ENCODE measurements around the gene ERBB2.
A peak's percentile ranks its signal among the peaks of the same experiment; 100 is the strongest.
"Not testable (repeated sequence)": the region's sequence is repeated elsewhere in the genome, so short reads cannot be mapped to it uniquely, and the experiment has no call there.

The ERBB2 gene

GRCh38 chr17:39745335-39746144 lies 45.7 kb downstream of the ERBB2 start:
- DNase-seq (ENCODE audit: low read depth), result no peak

GRCh38 chr17:39746145-39746461 lies 46.2 kb downstream of the ERBB2 start:
- no peak for DNase-seq (ENCODE audit: low read depth)

GRCh38 chr17:39747745-39748144 lies 47.9 kb downstream of the ERBB2 start:
- no peak for DNase-seq (ENCODE audit: low read depth)

- DNase-seq (ENCODE audit: low read depth), result not testable (repeated sequence)
These were observed 48.7 kb downstream of the ERBB2 start for GRCh38 chr17:39748444-39749034.

GRCh38 chr17:39750131-39751015 lies 50.5 kb downstream of the ERBB2 start:
- no peak for DNase-seq (ENCODE audit: low read depth)

GRCh38 chr17:39751016-39751543 lies 51.2 kb downstream of the ERBB2 start:
- no peak for DNase-seq (ENCODE audit: low read depth)

GRCh38 chr17:39751637-39752036 lies 51.8 kb downstream of the ERBB2 start:
- DNase-seq (ENCODE audit: low read depth), result no peak

GRCh38 chr17:39752241-39752881 lies 52.5 kb downstream of the ERBB2 start:
- no peak for DNase-seq (ENCODE audit: low read depth)

GRCh38 chr17:39753514-39754160 lies 53.8 kb downstream of the ERBB2 start:
- DNase-seq (ENCODE audit: low read depth), result no peak

GRCh38 chr17:39754161-39754957 lies 54.5 kb downstream of the ERBB2 start:
- peak; percentile 91 for DNase-seq (ENCODE audit: low read depth)

- DNase-seq (ENCODE audit: low read depth), result no peak
These were observed 55.2 kb downstream of the ERBB2 start for GRCh38 chr17:39754958-39755553.

- DNase-seq (ENCODE audit: low read depth), result peak; percentile 40
These were observed 55.9 kb downstream of the ERBB2 start for GRCh38 chr17:39755554-39756379.

- no peak for DNase-seq (ENCODE audit: low read depth)
These were observed 56.7 kb downstream of the ERBB2 start for GRCh38 chr17:39756380-39757079.

GRCh38 chr17:39757176-39757662 lies 57.4 kb downstream of the ERBB2 start:
- DNase-seq (ENCODE audit: low read depth), result no peak

- DNase-seq (ENCODE audit: low read depth), result no peak
These were observed 58.3 kb downstream of the ERBB2 start for GRCh38 chr17:39757931-39758873.

- no peak for DNase-seq (ENCODE audit: low read depth)
These were observed 59.3 kb downstream of the ERBB2 start for GRCh38 chr17:39759204-39759603.

- DNase-seq (ENCODE audit: low read depth), result no peak
These were observed 62.1 kb downstream of the ERBB2 start for GRCh38 chr17:39761861-39762496.
